HL-60/S4 treated with retinoic acid at 250 ng/mL for 4 days and 3 days (cell line): ENCODE data around the gene IDUA.
"Not testable (repeated sequence)": the region's sequence is repeated elsewhere in the genome, so short reads cannot be mapped to it uniquely, and the experiment has no call there.

ENCODE experiments used
- in situ Hi-C: fragments of 300-500 bp; cut with MboI; formaldehyde crosslinking; loops from 2 replicates; pipeline ENCODE4 v1.7.0; 2022; ENCODE audit warnings: low sequenced_read_pairs

Gene IDUA

GRCh38 chr4:986879-987623 is at the start of gene IDUA:
Gene IDUA (plus strand): TSS chr4:987044. CDS start chr4:987085, 41 bp downstream.
- in situ Hi-C loops: no loop called here

DNA sequence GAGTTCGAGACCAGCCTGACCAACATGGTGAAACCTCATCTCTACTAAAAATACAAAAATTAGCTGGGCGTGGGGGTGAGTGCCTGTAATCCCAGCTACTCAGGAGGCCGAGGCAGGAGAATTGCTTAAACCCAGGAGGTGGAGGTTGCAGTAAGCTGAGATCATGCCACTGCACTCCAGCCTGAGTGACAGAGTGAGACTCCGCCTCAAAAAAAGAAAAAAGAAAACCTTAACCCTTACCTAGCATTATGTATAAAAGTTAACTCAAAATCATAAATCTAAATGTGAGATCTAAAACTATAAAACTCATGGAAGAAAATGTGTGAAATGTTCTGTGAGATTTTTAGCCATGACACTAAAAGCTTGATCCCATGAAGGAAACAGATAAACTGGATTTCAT is 47.3 kb upstream of the IDUA start:
- in situ Hi-C loops: not testable (repeated sequence)

GRCh38 chr4:945274-946102 is 41.4 kb upstream of the IDUA start:
- in situ Hi-C loops: no loop called here

- in situ Hi-C loops: no loop called here
Observed at GRCh38 chr4:946103-946450, 40.8 kb upstream of the IDUA start.

DNA sequence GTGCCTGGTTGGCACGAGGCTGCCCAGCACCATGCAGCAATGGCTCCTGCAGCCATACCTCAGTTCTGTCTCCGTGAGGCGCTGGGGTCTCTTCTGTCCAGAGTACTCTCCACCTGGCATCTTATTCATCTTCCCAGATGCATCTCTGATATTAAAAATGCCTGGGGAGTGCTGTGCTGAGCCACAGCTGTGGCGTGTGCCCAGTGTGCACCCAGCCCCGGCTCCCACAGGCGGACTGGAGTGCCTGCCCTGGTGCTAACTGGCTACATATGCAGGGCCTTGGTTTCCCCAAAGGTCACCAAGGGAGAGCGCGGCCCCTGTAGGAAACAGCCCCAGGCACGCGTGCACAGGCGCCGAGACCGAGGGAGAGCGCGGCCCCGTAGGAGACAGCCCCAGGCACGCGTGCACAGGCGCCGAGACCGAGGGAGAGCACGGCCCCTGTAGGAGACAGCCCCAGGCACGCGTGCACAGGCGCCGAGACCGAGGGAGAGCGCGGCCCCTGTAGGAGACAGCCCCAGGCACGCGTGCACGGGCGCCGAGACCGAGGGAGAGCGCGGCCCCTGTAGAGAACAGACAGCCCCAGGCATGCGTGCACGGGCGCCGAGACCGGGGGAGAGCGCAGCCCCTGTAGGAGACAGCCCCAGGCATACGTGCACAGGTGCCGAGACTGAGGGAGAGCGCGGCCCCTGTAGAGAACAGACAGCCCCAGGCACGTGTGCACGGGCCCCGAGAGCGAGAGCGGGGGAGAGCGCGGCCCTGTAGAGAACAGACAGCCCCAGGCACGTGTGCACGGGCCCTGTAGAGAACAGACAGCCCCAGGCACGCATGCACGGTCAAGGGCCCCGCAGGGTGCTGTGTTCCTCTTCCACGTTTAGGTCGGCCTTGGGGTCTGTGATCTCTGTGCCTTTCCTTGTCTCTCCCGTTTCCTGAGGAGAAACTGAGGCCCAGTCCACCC is 40.0 kb upstream of the IDUA start:
- in situ Hi-C loops: no loop called here

- in situ Hi-C loops: no loop called here
Observed at GRCh38 chr4:947491-947971, 39.3 kb upstream of the IDUA start.

- in situ Hi-C loops: no loop called here
Observed at GRCh38 chr4:948101-948935, 38.5 kb upstream of the IDUA start.

GRCh38 chr4:948936-949300 is 37.9 kb upstream of the IDUA start:
- in situ Hi-C loops: no loop called here

DNA sequence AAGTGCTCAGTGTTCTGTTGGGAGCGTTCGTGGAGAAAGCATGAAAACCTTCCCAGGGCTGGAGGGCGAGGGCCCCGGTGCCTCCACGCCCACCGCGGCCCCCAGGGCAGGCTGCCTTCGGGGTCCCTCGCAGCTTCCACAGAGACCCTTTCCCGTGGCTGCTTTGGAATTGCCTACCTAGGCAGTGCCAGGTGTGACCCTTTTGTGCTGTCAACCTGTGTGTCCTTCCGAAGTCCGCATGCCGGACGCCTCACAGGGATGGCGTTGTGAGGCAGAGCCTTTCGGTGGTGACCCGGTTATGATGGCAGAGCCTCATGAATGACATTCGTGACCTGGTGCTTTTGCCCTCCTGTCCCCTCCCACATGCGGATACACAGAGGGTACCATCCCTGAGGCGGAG is 37.2 kb upstream of the IDUA start:
- in situ Hi-C loops: no loop called here

GRCh38 chr4:950136-951020 is 36.5 kb upstream of the IDUA start:
- in situ Hi-C loops: no loop called here

DNA sequence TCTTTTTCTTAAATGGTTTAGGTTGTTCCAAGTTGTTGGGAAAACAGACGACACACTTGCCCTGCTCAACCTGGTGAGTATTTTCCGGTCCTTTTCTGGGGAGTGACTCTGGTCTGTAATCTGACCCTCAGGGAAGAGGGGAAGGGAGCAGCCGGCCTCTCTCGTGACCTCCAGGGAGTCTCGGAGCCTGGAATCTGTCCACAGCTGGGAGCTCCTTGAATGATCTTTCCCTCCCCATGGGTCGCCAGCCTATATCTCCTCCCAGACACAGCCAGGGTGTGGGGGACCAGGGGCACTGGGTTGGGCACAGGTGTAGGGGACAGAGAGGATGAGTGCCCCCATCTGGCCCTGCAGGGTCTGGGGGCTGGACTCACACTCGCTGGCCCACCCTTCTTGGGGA is 35.7 kb upstream of the IDUA start:
- in situ Hi-C loops: no loop called here

- in situ Hi-C loops: no loop called here
Observed at GRCh38 chr4:951594-952468, 35.0 kb upstream of the IDUA start.

- in situ Hi-C loops: no loop called here
Observed at GRCh38 chr4:952881-953573, 33.8 kb upstream of the IDUA start.

DNA sequence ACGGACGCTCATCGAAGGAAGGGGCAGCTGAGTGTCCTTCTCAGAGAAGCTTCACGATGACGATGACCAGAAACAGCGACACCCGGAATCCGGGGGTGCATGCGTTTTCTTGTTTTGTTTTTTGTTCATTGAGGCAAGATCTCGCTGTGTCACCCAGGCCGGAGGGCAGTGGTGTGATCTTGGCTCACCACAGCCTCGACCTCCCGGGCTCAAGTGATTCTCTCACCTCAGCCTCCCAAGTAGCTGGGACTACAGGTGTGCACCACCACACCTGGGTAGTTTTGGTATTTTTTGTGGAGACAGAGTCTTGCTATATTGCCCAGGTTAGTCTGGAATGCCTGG is 33.3 kb upstream of the IDUA start:
- in situ Hi-C loops: no loop called here

DNA sequence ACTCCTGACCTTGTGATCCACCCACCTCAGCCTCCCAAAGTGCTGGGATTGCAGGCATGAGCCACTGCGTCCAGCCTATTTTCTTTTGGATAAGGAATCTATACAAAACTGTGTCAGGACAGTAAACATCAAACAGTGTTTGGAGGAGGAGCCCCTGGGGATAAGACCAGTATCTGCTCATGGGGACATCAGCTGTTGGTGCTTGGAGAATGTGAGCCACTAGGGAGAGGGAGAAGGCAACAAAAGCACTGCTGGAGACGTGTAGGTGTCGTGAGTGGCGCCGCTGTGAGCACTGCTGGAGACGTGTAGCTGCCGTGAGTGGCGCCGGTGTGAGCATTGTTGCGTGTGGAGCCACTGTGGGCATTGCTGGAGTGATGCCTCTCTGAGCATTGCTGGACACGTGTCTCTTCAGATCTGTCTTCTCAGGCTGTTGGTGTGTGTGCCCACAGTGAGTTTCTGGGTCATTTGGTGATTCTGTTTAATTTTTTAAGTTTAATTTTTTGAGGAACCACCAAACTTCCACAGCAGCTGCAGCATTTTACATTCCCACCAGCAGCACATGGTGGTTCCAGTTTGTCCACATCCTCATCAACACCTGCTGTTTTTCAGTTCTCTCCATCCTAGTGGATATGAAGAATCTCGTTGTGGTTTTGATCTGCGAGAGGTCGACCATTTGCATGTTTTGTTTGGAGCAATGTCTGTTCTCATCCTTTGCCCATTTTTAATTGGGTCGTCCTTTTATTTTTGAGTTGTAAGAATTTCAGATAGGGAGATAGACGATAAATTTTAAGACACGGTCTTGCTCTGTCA is 32.4 kb upstream of the IDUA start:
- in situ Hi-C loops: no loop called here

GRCh38 chr4:955161-955921 is 31.5 kb upstream of the IDUA start:
- in situ Hi-C loops: no loop called here
